HAP-1 (cell line): ENCODE data around the gene LIX1L.

Source experiments
- DNase-seq, 2 experiments: peaks; one replicate each; pipeline ENCODE4 v3.0.0-alpha.2; 2016 to 2020; ENCODE audit warnings: low spot score in 2 of 2
- H3K27me3 ChIP-seq: fragments of 250-450 bp; sonication (Bioruptor Pico); 2 replicates; pipeline ENCODE4 v1.5.1; 2020; ENCODE audit warnings: low read depth, mild to moderate bottlenecking, moderate library complexity
- H3K36me3 ChIP-seq: fragments of 250-450 bp; sonication (Bioruptor Pico); replicated peaks from 2 replicates; pipeline ENCODE4 v1.5.1; 2020; ENCODE audit warnings: mild to moderate bottlenecking
- H3K4me1 ChIP-seq: fragments of 250-450 bp; sonication (Bioruptor Pico); 2 replicates; pipeline ENCODE4 v1.5.1; 2020; ENCODE audit warnings: mild to moderate bottlenecking
- H3K4me3 ChIP-seq: fragments of 250-450 bp; sonication (Bioruptor Pico); 2 replicates; pipeline ENCODE4 v1.5.1; 2020; ENCODE audit warnings: mild to moderate bottlenecking, moderate library complexity
- H3K9me3 ChIP-seq: fragments of 250-450 bp; sonication (Bioruptor Pico); 2 replicates; pipeline ENCODE4 v1.5.1; 2020; ENCODE audit warnings: mild to moderate bottlenecking, moderate library complexity
- in situ Hi-C: fragments of 300-500 bp; cut with MboI; formaldehyde crosslinking; loops from 3 replicates; pipeline ENCODE4 v1.14.3; 2020; ENCODE audit warnings: low sequenced_read_pairs, inconsistent platforms, mixed read lengths

Gene LIX1L

DNA sequence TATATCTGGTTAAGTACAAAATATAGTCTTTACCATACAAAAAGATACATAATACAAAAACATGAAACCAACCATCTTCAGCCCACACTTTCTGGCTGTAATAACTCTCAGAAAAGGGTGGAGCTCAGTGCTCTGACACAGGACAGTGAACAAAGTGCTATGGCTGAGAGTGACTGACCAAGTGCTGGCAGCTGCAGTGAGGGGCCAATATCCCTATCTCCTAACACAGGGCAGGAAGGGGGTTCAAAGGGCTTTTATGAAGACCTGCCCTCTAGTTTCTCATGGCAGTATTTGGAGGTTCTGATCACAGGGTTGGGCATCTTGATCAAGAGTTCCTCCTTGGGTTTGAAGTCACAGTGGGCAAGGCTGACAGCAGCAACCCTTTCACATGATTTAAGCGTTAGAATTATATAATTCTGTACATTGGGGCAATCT is 34.7 kb upstream of the LIX1L start:
- Histone ChIP-seq H3K4me3 (no peak overlapping the region), H3K36me3 (peaks cover 26% of the 10 kb centered on the region), H3K9me3 (no peaks in the 10 kb centered on the region), H3K4me1 (peaks cover 12% of the 10 kb centered on the region), H3K27me3 (no peaks in the 10 kb centered on the region)
- DNase-seq = no peak
- in situ Hi-C loops = no loop called here

DNA sequence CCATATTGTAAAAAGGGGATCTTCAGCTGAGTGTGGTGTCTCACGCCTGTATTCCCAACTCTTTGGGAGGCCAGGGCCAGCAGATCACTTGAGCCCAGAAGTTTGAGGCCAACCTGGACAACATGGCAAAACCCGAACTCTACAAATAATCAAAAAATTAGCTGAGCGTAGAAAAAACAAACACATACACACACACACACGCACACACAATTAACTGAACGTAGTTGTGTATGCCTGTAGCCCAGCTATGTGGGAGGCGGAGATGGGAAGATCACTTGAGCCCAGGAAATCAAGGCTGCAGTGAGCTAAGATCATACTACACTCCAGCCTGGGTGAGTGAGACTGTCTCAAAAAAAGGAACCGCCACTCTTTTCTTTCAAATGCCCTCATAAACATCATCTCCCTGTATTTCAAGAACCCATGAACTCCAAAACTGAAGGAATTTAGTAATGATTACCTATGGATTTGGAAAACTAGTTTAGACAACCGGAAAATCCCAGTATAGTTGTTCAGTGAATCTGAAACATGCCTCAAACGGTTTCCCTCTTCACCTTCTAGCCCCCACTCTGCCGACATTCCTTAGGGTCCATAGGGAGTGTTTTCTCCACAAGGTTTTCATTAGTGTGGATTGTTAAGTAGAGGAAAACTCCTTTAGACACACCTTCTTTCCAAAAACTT is 34.1 kb upstream of the LIX1L start:
- Histone ChIP-seq H3K4me3 (no peak overlapping the region), H3K9me3 (no peaks in the 10 kb centered on the region), H3K27me3 (no peaks in the 10 kb centered on the region), H3K36me3 (peaks cover 26% of the 10 kb centered on the region), H3K4me1 (peaks cover 9% of the 10 kb centered on the region)
- DNase-seq = no peak
- in situ Hi-C loops = no loop called here

DNA sequence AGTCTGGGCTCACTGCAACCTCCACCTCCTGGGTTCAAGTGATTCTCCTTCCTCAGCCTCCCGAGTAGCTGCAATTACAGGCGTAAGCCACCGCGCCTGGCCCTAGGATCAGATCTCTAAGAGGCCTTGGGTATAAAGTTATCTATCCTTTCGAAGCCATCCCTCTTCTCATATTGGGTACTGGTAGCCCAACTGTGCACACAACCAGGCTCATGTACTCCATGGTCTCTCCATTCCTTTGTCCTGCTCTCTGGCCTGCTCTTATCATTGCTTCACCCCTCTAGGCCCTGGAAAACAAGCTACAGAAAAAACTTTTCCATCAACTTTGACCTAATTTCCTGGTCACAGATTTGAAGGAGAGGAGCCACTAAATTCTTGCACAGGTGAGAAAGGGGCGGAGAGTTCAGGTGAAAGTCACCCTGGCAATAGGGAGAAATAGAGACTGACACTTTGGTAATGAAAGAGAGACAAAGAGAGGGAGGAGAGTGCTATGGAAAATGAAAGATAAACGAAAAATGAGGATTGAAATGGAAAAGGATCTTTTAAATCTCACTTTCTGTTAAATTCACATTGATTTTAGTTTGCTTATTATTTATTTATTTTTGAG is 32.5 kb upstream of the LIX1L start:
- Histone ChIP-seq H3K27me3 (no peaks in the 10 kb centered on the region), H3K9me3 (no peaks in the 10 kb centered on the region), H3K4me3 (no peak overlapping the region), H3K36me3 (peaks cover 25% of the 10 kb centered on the region), H3K4me1 (peaks cover 7% of the 10 kb centered on the region)
- in situ Hi-C loops = no loop called here
- DNase-seq = no peak

DNA sequence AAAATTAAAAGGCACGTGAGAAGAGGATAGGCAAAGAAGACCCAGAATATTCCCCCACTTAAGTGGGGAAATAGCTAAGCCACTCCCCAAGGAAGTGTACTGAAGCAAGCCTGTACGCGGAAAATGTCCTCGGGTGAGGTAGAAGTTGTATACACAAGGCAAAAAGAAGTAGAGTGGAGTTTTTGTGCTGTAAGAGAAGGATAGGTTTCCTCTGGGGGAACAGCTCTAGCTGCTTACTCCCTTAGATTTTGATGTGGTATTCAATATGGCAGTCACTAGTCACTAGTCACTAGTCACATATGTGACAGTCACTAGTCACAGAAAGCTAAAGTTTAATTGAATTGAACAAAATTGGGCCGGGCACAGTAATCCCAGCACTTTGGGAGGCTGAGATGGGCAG is 31.0 kb upstream of the LIX1L start:
- H3K27me3 ChIP-seq = no peaks in the 10 kb centered on the region
- DNase-seq = no peak
- in situ Hi-C loops = no loop called here
- peaks cover 9% of the 10 kb centered on the region for H3K36me3 ChIP-seq
- H3K4me3 ChIP-seq = no peak overlapping the region
- no peaks in the 10 kb centered on the region for H3K9me3 ChIP-seq
- no peaks in the 10 kb centered on the region for H3K4me1 ChIP-seq

GRCh38 chr1:145987926-145988325 is 30.1 kb upstream of the LIX1L start:
- no peaks in the 10 kb centered on the region for H3K27me3 ChIP-seq
- no peaks in the 10 kb centered on the region for H3K4me1 ChIP-seq
- H3K9me3 ChIP-seq = no peaks in the 10 kb centered on the region
- H3K4me3 ChIP-seq = no peak overlapping the region
- in situ Hi-C loops = no loop called here
- DNase-seq = no peak
- H3K36me3 ChIP-seq = peaks cover under 1% of the 10 kb centered on the region; the same call in 1 of the 2 replicates

DNA sequence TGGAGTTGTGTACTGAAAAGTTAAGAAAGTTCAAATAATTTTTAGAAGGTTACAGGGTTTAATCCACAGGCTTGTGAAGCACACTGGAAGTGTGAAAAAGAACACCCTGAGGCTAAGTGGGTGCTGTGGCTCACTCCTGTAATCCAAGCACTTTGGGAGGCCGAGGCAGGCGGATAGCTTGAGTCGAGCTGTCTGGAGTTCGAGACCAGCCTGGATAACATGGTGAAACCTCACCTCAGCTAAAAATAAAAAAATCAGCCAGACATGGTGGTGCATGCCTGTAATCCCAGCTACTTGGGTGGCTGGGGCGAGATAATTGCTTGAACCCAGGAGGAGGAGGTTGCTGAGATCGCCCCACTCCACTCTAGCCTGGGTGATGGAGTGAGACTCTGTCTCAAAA is 28.7 kb upstream of the LIX1L start:
- in situ Hi-C loops = no loop called here

DNA sequence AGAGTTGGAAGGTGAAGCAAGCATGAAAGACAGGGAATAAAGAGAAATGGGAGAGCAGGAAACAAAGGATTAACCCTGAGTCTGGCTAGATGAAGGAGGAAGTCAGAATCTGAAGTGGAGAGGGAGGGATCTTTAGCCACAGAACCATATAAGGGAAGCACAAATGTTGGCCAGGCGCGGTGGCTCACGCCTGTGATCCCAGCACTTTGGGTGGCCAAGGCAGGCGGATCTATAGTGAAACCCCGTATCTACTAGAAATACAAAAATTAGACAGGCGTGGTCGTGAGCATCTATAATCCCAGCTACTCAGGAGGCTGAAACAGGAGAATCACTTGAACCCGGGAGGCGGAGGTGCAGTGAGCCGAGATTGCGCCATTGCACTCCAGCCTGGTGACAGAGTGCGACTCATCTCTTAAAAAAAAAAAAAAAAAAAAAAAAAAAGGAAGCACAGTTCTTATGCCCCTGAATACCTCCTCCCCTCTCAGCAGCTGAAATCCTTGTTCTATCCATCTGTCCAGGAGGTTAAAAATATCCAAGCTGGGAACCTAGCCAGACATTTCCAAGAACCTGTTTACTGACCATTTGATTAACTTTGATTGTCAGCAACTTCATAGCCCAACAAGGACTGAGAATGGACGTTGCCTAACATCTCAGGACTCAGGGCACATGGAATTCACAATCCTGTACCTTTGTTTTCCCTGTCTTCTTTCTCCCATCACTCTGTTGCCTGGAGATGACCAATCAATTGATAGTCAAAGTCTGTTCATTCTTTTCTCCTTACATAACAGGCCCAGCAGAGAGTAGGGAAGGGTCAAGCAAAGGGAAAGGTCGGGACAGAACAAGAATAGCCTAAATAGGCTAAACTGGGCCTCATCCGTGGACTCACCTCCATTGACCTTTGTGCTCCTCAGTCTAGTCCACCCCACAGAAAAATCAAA is 28.0 kb upstream of the LIX1L start:
- Histone ChIP-seq H3K9me3 (no peaks in the 10 kb centered on the region), H3K4me1 (no peaks in the 10 kb centered on the region), H3K27me3 (no peaks in the 10 kb centered on the region), H3K4me3 (no peak overlapping the region), H3K36me3 (no peaks in the 10 kb centered on the region)
- in situ Hi-C loops = no loop called here
- no peak for DNase-seq

More for the DNA sequence above, 28.7 kb upstream of the LIX1L start:
- no peaks in the 10 kb centered on the region for H3K36me3 ChIP-seq
- DNase-seq = no peak
- H3K4me1 ChIP-seq = no peaks in the 10 kb centered on the region
- H3K27me3 ChIP-seq = no peaks in the 10 kb centered on the region
- H3K9me3 ChIP-seq = no peaks in the 10 kb centered on the region
- no peak overlapping the region for H3K4me3 ChIP-seq

DNA sequence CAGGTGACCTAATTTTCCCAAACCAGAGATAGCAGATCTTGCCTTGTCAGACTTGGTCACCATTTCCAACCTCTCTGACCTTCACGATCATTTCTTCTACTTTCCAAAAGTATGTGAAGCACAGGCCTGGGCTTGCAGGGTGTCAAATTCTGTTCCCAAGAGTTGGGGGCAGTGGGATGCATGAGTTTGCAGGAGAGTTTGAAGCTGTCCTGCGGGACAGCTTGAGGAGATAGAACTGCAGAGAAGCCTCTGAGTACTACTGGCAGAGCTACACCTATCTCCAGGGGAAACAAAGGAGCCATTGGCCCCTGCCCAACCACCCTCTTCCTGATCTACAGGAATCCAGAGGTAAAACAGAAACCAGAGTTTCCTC is 27.3 kb upstream of the LIX1L start:
- no peak for DNase-seq

DNA sequence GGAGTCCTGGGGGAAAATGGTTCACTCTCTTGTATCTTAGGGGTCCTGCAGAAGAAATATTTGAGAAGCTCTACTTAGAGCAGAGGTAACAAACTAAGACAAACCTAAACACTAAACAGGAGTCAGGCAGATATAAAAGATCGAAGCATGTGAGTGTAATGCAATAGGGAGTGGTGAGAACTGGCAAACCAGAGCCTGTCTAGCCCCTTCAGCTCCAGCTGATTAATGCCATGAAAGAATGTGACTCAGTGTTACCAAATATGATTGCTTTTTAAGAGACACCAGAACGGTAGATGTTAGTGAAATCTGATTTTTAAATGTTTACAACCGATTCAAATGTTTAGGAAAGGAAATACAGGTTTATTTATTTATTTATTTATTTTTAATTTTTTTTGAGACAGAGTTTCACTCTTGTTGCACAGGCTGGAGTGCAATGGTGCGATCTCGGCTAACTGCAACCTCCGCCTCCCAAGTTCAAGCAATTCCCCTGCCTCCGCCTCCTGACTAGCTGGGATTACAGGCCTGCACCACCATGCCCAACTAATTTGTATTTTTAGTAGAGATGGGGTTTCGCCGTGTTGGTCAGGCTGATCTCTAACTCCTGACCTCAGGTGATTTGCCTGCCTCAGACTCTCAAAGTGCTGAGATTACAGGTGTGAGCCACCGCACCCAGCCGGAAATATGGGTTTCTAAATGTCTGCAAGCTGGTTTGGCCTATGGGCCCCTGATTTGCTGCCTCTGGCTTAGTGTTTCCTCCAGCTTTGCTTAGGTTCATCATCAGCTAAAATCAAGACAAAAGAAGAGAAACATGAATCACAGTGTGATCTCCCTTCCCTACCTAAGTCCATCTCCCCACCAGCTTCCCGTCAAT is 26.4 kb upstream of the LIX1L start:
- in situ Hi-C loops = no loop called here
- no peak for DNase-seq
- Histone ChIP-seq H3K4me1 (peaks cover 9% of the 10 kb centered on the region), H3K4me3 (no peak overlapping the region), H3K36me3 (no peaks in the 10 kb centered on the region), H3K27me3 (no peaks in the 10 kb centered on the region), H3K9me3 (no peaks in the 10 kb centered on the region)

More for the DNA sequence above, 27.3 kb upstream of the LIX1L start:
- in situ Hi-C loops = no loop called here
- no peaks in the 10 kb centered on the region for H3K36me3 ChIP-seq
- no peak overlapping the region for H3K4me3 ChIP-seq
- H3K4me1 ChIP-seq = peaks cover 2% of the 10 kb centered on the region; the same call in 1 of the 2 replicates
- H3K9me3 ChIP-seq = no peaks in the 10 kb centered on the region
- H3K27me3 ChIP-seq = no peaks in the 10 kb centered on the region

DNA sequence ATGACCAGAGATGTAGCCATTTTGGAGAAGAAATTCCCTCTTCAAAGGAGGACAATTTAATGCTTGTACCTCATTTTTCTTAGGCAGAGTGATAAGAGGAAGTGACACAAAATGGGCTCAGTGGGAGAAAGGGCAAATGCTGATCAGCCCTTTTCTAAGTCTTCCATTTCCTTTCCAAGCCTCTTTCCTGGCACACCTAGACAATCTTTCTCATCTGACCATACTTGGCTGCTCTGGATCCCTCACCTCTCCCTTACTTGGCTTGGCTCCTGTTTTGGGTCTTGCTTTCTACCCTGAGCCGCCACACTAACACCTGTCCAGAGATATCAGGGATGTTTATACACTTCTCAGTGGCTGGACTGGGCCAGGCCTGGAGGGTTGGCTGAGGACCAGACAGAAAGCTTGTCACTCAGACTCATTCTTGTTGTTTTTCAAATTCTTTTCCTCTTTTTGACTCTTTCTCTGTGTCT is 25.4 kb upstream of the LIX1L start:
- Histone ChIP-seq H3K36me3 (0 out of 2 replicates have a peak, but pooled peaks cover 4% of the 10 kb centered on the region), H3K27me3 (no peaks in the 10 kb centered on the region), H3K4me1 (peaks cover 18% of the 10 kb centered on the region), H3K9me3 (no peaks in the 10 kb centered on the region), H3K4me3 (no peak overlapping the region)
- in situ Hi-C loops = no loop called here
- no peak for DNase-seq

- H3K4me3 ChIP-seq = no peak overlapping the region
- no peaks in the 10 kb centered on the region for H3K27me3 ChIP-seq
- DNase-seq = no peak
- in situ Hi-C loops = no loop called here
- H3K9me3 ChIP-seq = no peaks in the 10 kb centered on the region
- 0 out of 2 replicates have a peak, but pooled peaks cover 4% of the 10 kb centered on the region for H3K36me3 ChIP-seq
- peaks cover 18% of the 10 kb centered on the region for H3K4me1 ChIP-seq
These were observed 24.4 kb upstream of the LIX1L start for GRCh38 chr1:145982010-145982723.

DNA sequence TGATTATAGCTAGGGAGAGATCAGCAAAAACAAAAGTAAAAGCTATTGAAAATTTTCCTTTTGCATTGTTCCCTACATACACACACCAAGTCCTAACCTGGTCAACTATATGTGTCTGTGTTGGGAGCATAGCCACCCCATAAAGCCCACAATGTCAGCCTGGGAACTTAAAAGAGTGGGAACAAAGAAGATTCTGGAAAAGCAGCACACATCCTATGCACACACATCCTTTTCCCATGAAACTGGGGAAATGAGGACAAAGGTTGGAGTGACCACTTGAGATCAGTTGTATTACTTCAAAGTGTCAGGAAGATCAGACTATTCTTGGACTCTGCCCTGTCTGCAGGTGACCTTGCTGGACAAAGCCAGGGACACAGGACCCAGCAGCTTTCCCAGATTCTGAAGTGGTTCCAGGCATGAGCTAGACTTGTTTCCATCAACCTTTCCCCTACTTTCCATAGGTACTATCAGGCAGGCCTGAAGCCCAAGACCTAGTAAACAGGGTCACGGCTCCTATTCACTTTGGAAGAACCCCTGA is 22.7 kb upstream of the LIX1L start:
- Histone ChIP-seq H3K4me1 (peaks cover 18% of the 10 kb centered on the region), H3K9me3 (no peaks in the 10 kb centered on the region), H3K4me3 (no peak overlapping the region), H3K27me3 (no peaks in the 10 kb centered on the region), H3K36me3 (0 out of 2 replicates have a peak, but pooled peaks cover 4% of the 10 kb centered on the region)
- DNase-seq = no peak
- in situ Hi-C loops = no loop called here
